Pancreas (tissue), 10 donors: ENCODE results near the gene PLN. TPM values are rescaled to one million over a fixed set of nuclear protein-coding genes. Genes with fewer than 3 reads are reported as not detected.

Source experiments
- ATAC-seq, 4 donors: fragments of 200-7000 bp; cut with Tn5 transposase; one replicate each; pipeline versions ENCODE4 v1.8.0 to v1.9.1; 2020; ENCODE audit warnings: mild to moderate bottlenecking in 4 of 4, moderate library complexity in 4 of 4
- DNase-seq, 6 donors: peaks; one replicate each; pipeline ENCODE4 v3.0.0-alpha.2; 2020
- FAIRE-seq: peaks from 2 replicates; lab custom pipeline; 2012; peaks lifted over from hg19 to GRCh38; lab: Jason Lieb, UNC
- H3K27ac ChIP-seq, 4 donors: fragments of 200-600 bp; sonication (generic); 1 replicate in 3 of 4; 2 replicates in 1 of 4; pipeline versions ENCODE4 v1.5.0 to v1.8.0; 2020
- H3K27me3 ChIP-seq, 4 donors: fragments of 200-600 bp; one replicate each; pipeline ENCODE4 v1.8.0; 2021
- H3K36me3 ChIP-seq, 3 donors: fragments of 200-600 bp; sonication (generic) in 1 of 3; one replicate each; pipeline versions ENCODE4 v1.5.0 to v1.8.0; 2020 to 2021
- H3K4me1 ChIP-seq, 3 donors: fragments of 200-600 bp; one replicate each; pipeline ENCODE4 v1.8.0; 2021
- H3K4me3 ChIP-seq, 4 donors: fragments of 200-600 bp; sonication (generic) in 2 of 4; one replicate each; pipeline versions ENCODE4 v1.5.0 to v1.8.0; 2020 to 2021
- H3K9me3 ChIP-seq, 4 donors: fragments of 200-600 bp; one replicate each; pipeline ENCODE4 v1.8.0; 2021
- CTCF ChIP-seq, 4 donors: fragments of 200-600 bp; sonication (generic) in 3 of 4; IDR thresholded peaks; one replicate each; pipeline versions ENCODE4 v1.5.0 to v1.8.0; 2021; ENCODE audit warnings: antibody characterized with exemption in 4 of 4
- WGBS, 2 donors: extraction: QIAGEN DNeasy Blood & Tissue Kit; methylation state at CpG; one replicate each; pipeline ENCODE4 v1.1.7; 2013; 5-methylcytosine and 5-hydroxymethylcytosine counted together
- intact Hi-C, 3 donors: fragments of 100-400 bp; cut with DNase I; formaldehyde crosslinking; loops; one replicate each; pipeline versions ENCODE4 v1.11.1 to v1.14.2; 2022
- polyA plus RNA-seq, 2 donors: library from polyadenylated mRNA; stranded (reverse); fragments of 200-250 nt; gene quantifications; one replicate each; pipeline ENCODE4 v1.2.3, GENCODE V29; 2013
- total RNA-seq, 6 donors: library from RNA; stranded (reverse); fragmentation: NEBNext Ultra II Directional in 4 of 6; extraction: Animal tissue kit (Norgen Biotek cat#: 25700) in 4 of 6; gene quantifications; one replicate each; pipeline versions ENCODE4 v1.2.1 to v1.2.4, GENCODE V29; 2021 to 2023
- donor health status: healthy with polysubstance abuse.
- donor health status: DM: no; HTN: no; CAD: no; lungs with moderate emphysema.
- donor health status: DM: no; HTN: no; CAD: no.
- donor health status: control.
- donor health status: control.
- donor health status: Bipolar disorder and iron deficiency.
- donor health status: DM: yes; HTN: yes; CAD: no.
- donor health status: DM: no; HTN: no; CAD: no.
- donor health status: DM: no; HTN: no; CAD: no.
- donor health status: DM: yes; HTN: yes; CAD: no.

PLN gene
- total and polyA plus RNA-seq, 8 donors, result 0.09 to 2.8 (median 0.79) TPM

- no peak for TF ChIP-seq CTCF (IDR thresholded peaks at IDR 0.05)
- Histone ChIP-seq H3K27ac (no peak overlapping the region), H3K36me3 (no peaks in the 10 kb centered on the region), H3K4me1 (no peaks in the 10 kb centered on the region), H3K4me3 (no peak overlapping the region), H3K9me3 (no peaks in the 10 kb centered on the region), H3K27me3 (no peaks in the 10 kb centered on the region)
- intact Hi-C loops, result no loop called here
- FAIRE-seq, result no peak
- WGBS, 2 donors, result 66 to 94% methylated on average over 2 of the region's 2 CpGs
- no peak for DNase-seq
- ATAC-seq, result no peak
Observed at GRCh38 chr6:118502169-118502568, 45.9 kb upstream of the PLN start.

GRCh38 chr6:118504611-118505010 lies 43.5 kb upstream of the PLN start:
- Histone ChIP-seq H3K4me3 (no peak overlapping the region), H3K36me3 (no peaks in the 10 kb centered on the region), H3K27ac (no peak overlapping the region), H3K4me1 (no peaks in the 10 kb centered on the region), H3K27me3 (no peaks in the 10 kb centered on the region), H3K9me3 (no peaks in the 10 kb centered on the region)
- DNase-seq, result no peak
- whole genome bisulfite sequencing, 2 donors, result 95 to 100% methylated on average over 2 of the region's 2 CpGs
- no peak for FAIRE-seq
- no peak for TF ChIP-seq CTCF (IDR thresholded peaks at IDR 0.05)
- intact Hi-C loops, result no loop called here
- no peak for ATAC-seq

- WGBS, 2 donors, result 91 to 92% methylated on average over 2 of the region's 2 CpGs
- no peak for DNase-seq
- Histone ChIP-seq H3K27me3 (no peaks in the 10 kb centered on the region), H3K9me3 (no peaks in the 10 kb centered on the region), H3K36me3 (no peaks in the 10 kb centered on the region), H3K4me1 (no peaks in the 10 kb centered on the region), H3K4me3 (no peak overlapping the region), H3K27ac (no peak overlapping the region)
- FAIRE-seq, result no peak
- TF ChIP-seq CTCF (IDR thresholded peaks at IDR 0.05), result no peak
- ATAC-seq, result no peak
- intact Hi-C loops, result no loop called here
Observed at GRCh38 chr6:118505656-118506055, 42.4 kb upstream of the PLN start.

- Histone ChIP-seq H3K9me3 (no peaks in the 10 kb centered on the region), H3K4me1 (no peaks in the 10 kb centered on the region), H3K36me3 (no peaks in the 10 kb centered on the region), H3K27me3 (no peaks in the 10 kb centered on the region), H3K4me3 (no peak overlapping the region), H3K27ac (no peak overlapping the region)
- DNase-seq, result no peak
- intact Hi-C loops, result no loop called here
- FAIRE-seq, result no peak
- ATAC-seq, result no peak
- no peak for TF ChIP-seq CTCF (IDR thresholded peaks at IDR 0.05)
- 88% methylated on average over 5 of the region's 5 CpGs for WGBS, 2 donors
Observed at GRCh38 chr6:118506071-118506638, 41.9 kb upstream of the PLN start.

GRCh38 chr6:118507636-118508035 lies 40.5 kb upstream of the PLN start:
- Histone ChIP-seq H3K36me3 (no peaks in the 10 kb centered on the region), H3K27ac (no peak overlapping the region), H3K27me3 (no peaks in the 10 kb centered on the region), H3K4me1 (no peaks in the 10 kb centered on the region), H3K9me3 (no peaks in the 10 kb centered on the region), H3K4me3 (no peak overlapping the region)
- DNase-seq (no peak), ATAC-seq (no peak), FAIRE-seq (no peak)
- no peak for TF ChIP-seq CTCF (IDR thresholded peaks at IDR 0.05)
- intact Hi-C loops, result no loop called here
- 95 to 98% methylated on average over 1 of the region's 1 CpG for WGBS, 2 donors
